GM10248 (cell line): ENCODE measurements around the gene SCN4A.

Source experiments
- CTCF ChIA-PET: fragments of 300-600 bp; sonication (Branson Sonifier 250); formaldehyde crosslinking; extraction: SDS; loops from one replicate; lab custom pipeline; 2021; ENCODE audit warnings: antibody characterized with exemption; lab: Yijun Ruan, JAX
- POLR2A ChIA-PET: fragments of 350-650 bp; sonication (Branson Sonifier 250); formaldehyde crosslinking; extraction: SDS; loops from one replicate; lab custom pipeline; 2020; ENCODE audit warnings: antibody characterized with exemption; lab: Yijun Ruan, JAX
- DNase-seq: peaks from one replicate; pipeline ENCODE4 v3.0.0; 2012; ENCODE audit errors: extremely low spot score
- TF ChIP-seq, protein P1 (sequence below): IDR thresholded peaks from 2 replicates; pipeline ENCODE4 v1.5.1; 2012; ENCODE audit warnings: mild to moderate bottlenecking, low read depth; ENCODE audit errors: extremely low read depth, missing control alignments, control extremely low read depth

The SCN4A gene

GRCh38 chr17:63929860-63930766 is 42.6 kb downstream of the SCN4A start:
- TF ChIP-seq, protein P1, sequence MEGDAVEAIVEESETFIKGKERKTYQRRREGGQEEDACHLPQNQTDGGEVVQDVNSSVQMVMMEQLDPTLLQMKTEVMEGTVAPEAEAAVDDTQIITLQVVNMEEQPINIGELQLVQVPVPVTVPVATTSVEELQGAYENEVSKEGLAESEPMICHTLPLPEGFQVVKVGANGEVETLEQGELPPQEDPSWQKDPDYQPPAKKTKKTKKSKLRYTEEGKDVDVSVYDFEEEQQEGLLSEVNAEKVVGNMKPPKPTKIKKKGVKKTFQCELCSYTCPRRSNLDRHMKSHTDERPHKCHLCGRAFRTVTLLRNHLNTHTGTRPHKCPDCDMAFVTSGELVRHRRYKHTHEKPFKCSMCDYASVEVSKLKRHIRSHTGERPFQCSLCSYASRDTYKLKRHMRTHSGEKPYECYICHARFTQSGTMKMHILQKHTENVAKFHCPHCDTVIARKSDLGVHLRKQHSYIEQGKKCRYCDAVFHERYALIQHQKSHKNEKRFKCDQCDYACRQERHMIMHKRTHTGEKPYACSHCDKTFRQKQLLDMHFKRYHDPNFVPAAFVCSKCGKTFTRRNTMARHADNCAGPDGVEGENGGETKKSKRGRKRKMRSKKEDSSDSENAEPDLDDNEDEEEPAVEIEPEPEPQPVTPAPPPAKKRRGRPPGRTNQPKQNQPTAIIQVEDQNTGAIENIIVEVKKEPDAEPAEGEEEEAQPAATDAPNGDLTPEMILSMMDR, result no peak
- ChIA-PET CTCF (interaction anchor here (1.0 to 8.6 kb wide), 10 partner anchors 11 to 203 kb away, joined by 3 to 121 read pairs (median 6); partner anchors contain the start of genes CSHL1, GH1 and ICAM2), POLR2A (interaction anchor here (0.5 to 0.6 kb wide), 2 partner anchors 90 to 209 kb away, joined by 3 read pairs; partner anchors contain the start of gene ICAM2)
- no peak for DNase-seq

- TF ChIP-seq, protein P1, result no peak
- no peak for DNase-seq
- ChIA-PET CTCF (interaction anchor here (1.0 to 8.6 kb wide), 11 partner anchors 10 to 204 kb away, joined by 3 to 121 read pairs (median 5); partner anchors contain the start of genes GH1 and ICAM2), POLR2A (no interaction called here)
Measured at GRCh38 chr17:63928966-63929695, 43.6 kb downstream of the SCN4A start.

DNA sequence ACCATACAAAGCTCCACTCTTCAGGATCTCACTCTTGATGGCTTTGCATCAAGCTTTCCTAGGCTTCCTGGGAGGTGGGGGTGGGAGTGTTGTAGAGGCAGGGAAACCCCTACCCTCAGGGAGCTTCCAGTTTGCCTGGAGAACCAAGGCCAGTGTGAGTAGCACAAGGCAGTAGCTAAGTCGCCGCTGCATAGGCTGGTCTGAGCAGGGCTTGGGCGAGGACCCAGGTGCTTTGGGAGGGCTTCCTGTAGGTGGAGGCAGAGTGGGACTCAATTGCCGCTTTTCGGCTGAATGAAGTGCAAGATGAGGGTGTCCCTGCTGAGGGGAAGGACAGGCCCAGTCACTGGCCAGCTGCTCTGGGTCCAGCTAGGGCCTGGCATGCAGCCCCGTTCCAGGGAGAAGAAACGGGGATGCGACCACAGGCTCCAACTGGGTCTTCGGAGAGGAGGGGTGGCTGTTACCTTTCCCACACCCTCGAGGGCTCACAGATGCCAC is 44.5 kb downstream of the SCN4A start:
- DNase-seq, result no peak
- POLR2A ChIA-PET, result interaction anchor here (0.6 to 1.0 kb wide), 3 partner anchors 12 to 202 kb away, joined by 3 to 4 read pairs (median 3); no protein-coding TSS in a partner anchor
- TF ChIP-seq, protein P1, result no peak
- CTCF ChIA-PET, result interaction anchor here (1.0 to 8.6 kb wide), 10 partner anchors 9 to 205 kb away, joined by 3 to 121 read pairs (median 5); partner anchors contain the start of gene GH1

GRCh38 chr17:63927464-63928171 is 45.1 kb downstream of the SCN4A start:
- DNase-seq, result no peak
- TF ChIP-seq, protein P1, result no peak
- ChIA-PET POLR2A (interaction anchor here (0.6 to 1.0 kb wide), 3 partner anchors 12 to 203 kb away, joined by 3 to 4 read pairs (median 3); no protein-coding TSS in a partner anchor), CTCF (interaction anchor here (1.0 to 8.6 kb wide), 9 partner anchors 9 to 204 kb away, joined by 3 to 121 read pairs (median 5); partner anchors contain the start of gene GH1)

DNA sequence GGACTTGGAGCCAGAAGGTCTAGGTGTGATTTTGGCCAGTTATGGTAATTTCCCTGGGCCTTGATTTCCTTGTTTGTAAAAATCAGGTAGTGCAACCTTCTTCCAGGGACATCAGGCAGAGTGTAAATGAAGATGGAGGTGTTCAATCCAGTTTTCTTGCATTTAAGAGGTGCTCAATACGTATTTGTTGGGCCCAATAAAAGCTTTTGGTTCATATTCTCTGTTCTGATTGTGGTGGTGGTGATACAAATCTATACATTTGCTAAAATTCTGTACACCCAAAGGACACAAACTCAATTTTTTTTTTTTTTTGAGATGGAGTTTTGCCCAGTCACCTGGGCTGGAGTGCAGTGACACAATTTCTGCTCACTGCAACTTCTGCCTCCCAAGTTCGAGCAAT is 46.6 kb downstream of the SCN4A start:
- ChIA-PET CTCF (interaction anchor here (0.6 to 4.3 kb wide), 6 partner anchors 15 to 246 kb away, joined by 3 to 33 read pairs (median 6); partner anchors contain the start of gene CSHL1), POLR2A (no interaction called here)
- TF ChIP-seq, protein P1, result no peak
- DNase-seq, result no peak
